Activated CD4-positive, alpha-beta T cell treated with anti-CD3 and anti-CD28 coated beads, Interleukin-10, Interleukin-2, amounts not matched to agents 100 ng/mL and 50 ng/mL, durations not matched to agents 16 hours and 8 hours (primary cell): Measurements from ENCODE around the gene TENT4A.

Experiments
- DNase-seq: peaks from one replicate; pipeline ENCODE4 v3.0.0-alpha.2; 2020

The TENT4A gene

GRCh38 chr5:6718718-6719117, 5.5 kb downstream of the TENT4A start:
- DNase-seq, result no peak

GRCh38 chr5:6719417-6719816, 6.2 kb downstream of the TENT4A start:
- DNase-seq, result no peak

GRCh38 chr5:6719896-6720560, 6.8 kb downstream of the TENT4A start:
- no peak for DNase-seq

GRCh38 chr5:6720561-6720921, 7.3 kb downstream of the TENT4A start:
- DNase-seq, result no peak

- DNase-seq, result no peak
Observed at GRCh38 chr5:6721442-6721841, 8.2 kb downstream of the TENT4A start.

GRCh38 chr5:6722015-6722414, 8.8 kb downstream of the TENT4A start:
- DNase-seq, result no peak

- DNase-seq, result no peak
Observed at GRCh38 chr5:6723122-6723815, 10.0 kb downstream of the TENT4A start.

- DNase-seq, result no peak
Observed at GRCh38 chr5:6723816-6724300, 10.6 kb downstream of the TENT4A start.

GRCh38 chr5:6724321-6724929, 11.2 kb downstream of the TENT4A start:
- no peak for DNase-seq

GRCh38 chr5:6725421-6725820, 12.2 kb downstream of the TENT4A start:
- no peak for DNase-seq

- DNase-seq, result no peak
Observed at GRCh38 chr5:6726006-6726405, 12.8 kb downstream of the TENT4A start.

- DNase-seq, result no peak
Observed at GRCh38 chr5:6727231-6727630, 14.0 kb downstream of the TENT4A start.

GRCh38 chr5:6728011-6728794, 15.0 kb downstream of the TENT4A start:
- DNase-seq, result no peak

- no peak for DNase-seq
Observed at GRCh38 chr5:6728795-6729183, 15.6 kb downstream of the TENT4A start.

GRCh38 chr5:6729386-6730310, 16.4 kb downstream of the TENT4A start:
- peak; percentile 65 for DNase-seq

GRCh38 chr5:6730407-6730806, 17.2 kb downstream of the TENT4A start:
- no peak for DNase-seq

GRCh38 chr5:6730807-6731206, 17.6 kb downstream of the TENT4A start:
- no peak for DNase-seq

GRCh38 chr5:6731465-6732237, 18.4 kb downstream of the TENT4A start:
- no peak for DNase-seq

- no peak for DNase-seq
Observed at GRCh38 chr5:6732634-6733410, 19.6 kb downstream of the TENT4A start.

- DNase-seq, result no peak
Observed at GRCh38 chr5:6733411-6734242, 20.4 kb downstream of the TENT4A start.
